ENCODE data around the gene ATN1.

The ATN1 gene

GRCh38 chr12:6957741-6958608, 30.2 kb downstream of the ATN1 start:
- no peak for DNase-seq (ENCODE audit: low spot score)

- DNase-seq (ENCODE audit: low spot score): no peak
These were observed 30.9 kb downstream of the ATN1 start for GRCh38 chr12:6958609-6959057.

GRCh38 chr12:6959058-6959804, 31.5 kb downstream of the ATN1 start:
- peak; percentile 86 for DNase-seq (ENCODE audit: low spot score)

- no peak for DNase-seq (ENCODE audit: low spot score)
These were observed 32.2 kb downstream of the ATN1 start for GRCh38 chr12:6959805-6960592.

- peak; percentile 70 for DNase-seq (ENCODE audit: low spot score)
These were observed 33.0 kb downstream of the ATN1 start for GRCh38 chr12:6960593-6961277.

DNA sequence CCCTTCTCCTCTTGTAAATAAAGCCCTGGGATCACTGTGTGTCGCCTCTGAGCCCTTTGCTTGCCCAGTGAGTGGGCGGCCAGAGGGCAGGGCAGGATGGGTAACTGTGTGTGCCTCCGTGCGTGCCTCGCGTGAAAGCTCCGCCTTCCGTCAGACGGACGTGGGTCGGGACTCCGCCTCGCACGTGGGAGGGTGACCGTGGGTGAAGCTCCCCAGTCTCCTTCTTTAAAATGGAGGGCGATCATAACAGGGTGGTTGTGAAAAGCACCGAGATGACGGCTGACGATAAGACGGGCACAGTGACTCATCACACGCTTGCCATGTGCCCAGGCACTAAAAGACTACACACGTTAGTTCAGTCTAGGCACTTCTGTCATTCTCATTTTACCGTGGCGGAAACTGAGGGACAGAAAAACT, 33.5 kb downstream of the ATN1 start:
- peak; percentile 94 for DNase-seq (ENCODE audit: low spot score)

DNA sequence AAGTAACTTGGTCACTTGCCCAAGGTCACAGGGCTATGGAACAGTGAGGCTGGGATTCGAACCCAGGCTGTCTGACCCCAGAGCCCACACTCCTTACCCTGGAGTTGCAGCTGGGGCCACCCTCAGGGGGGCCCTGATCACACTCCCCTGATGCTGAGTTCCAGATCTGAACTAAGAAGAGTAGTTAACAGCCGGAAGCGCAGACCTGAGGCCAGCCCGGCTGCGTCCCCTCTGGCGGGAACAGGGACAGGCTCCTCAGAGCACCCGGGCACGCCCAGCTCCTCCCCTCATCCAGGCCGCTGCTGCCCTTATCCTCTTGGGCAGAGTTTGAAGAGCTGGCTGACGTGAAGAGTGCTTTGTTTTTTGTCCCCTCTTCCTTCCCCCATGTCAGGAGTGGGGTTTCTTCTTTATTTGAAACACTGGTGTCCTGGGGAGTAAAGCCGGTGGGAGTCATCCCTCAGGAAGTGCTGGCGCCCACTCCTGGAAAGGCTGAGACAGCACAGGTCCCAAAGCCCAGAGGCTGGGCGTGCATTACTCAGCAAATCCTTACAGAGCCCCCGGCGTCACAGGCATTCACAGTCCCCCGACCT, 34.0 kb downstream of the ATN1 start:
- no peak for DNase-seq (ENCODE audit: low spot score)

DNA sequence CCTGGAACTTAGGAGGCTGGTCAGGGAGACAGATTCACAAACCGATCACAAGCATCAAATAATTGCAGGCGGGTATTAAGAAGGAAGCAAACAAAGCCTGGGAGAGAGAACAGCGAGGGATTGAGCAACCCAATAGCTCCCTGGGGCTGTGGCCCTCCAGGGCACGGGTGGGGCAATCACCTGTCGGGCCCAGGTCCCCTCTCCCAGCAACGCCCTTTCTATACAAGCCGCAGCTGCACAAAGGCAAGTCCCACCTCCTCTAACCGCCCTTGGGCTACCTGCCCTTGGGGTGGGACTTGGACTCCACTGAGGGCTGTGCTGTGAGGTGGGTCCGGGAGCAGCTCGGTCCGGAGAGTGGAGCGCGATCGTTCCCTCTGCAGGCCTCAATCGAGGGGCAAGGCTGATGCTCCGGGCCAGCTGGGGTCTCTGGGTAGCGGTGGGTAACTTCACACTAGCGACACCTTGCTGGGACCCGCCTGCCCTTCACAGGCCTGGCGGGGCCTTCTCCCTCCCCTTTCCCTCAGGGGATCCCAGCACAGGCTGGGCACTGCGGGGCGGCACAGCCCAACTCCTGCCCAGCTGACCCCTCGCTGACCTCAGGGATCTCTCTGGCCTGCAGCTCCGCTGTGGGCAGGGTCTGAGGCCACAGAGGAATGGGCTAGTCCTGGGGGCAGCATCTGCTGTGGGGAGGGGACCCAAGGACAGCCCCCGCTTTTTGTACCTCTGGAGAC, 34.7 kb downstream of the ATN1 start:
- DNase-seq (ENCODE audit: low spot score): no peak

DNA sequence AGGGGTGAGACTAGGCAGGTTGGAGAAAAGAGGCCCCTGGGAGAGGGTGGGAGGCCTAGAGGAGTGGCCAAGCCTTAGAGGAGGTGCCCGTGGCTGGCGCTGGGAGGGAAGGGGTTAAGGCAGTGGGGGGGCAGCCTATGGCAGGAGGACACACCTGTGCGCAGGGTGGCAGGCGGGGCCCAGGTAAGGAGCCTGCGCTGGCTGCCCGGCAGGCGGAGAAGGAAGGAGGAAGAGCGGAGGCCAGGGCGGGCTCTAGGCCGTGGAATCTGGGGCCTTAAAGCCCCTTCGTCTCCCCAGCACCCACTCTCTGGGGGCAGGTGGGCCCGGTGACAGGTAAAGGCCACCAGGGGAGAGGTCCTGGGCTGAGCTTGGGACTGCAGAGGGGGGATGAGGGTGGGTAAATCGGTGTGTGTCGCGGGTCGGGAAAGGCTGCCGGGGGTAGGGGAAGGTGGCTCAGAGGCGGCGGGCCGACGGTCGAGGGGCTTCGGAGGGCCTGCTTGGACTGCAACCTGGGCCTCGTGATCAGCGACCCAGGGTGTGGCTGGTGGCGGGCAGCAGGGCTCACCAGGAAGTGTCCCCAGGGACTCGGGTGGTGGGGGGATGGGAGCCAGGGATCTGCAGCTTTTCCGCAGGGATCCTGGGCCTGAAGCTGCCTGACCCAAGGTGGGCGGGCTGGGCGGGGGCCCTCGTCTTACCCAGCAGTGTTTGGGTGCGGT, 35.4 kb downstream of the ATN1 start:
- no peak for DNase-seq (ENCODE audit: low spot score)

GRCh38 chr12:6963791-6964413, 36.1 kb downstream of the ATN1 start:
- no peak for DNase-seq (ENCODE audit: low spot score)

GRCh38 chr12:6964605-6965025, 36.9 kb downstream of the ATN1 start:
- no peak for DNase-seq (ENCODE audit: low spot score)

GRCh38 chr12:6965026-6965661, 37.4 kb downstream of the ATN1 start:
- DNase-seq (ENCODE audit: low spot score): peak; percentile 93

- no peak for DNase-seq (ENCODE audit: low spot score)
These were observed 38.0 kb downstream of the ATN1 start for GRCh38 chr12:6965714-6966113.

DNA sequence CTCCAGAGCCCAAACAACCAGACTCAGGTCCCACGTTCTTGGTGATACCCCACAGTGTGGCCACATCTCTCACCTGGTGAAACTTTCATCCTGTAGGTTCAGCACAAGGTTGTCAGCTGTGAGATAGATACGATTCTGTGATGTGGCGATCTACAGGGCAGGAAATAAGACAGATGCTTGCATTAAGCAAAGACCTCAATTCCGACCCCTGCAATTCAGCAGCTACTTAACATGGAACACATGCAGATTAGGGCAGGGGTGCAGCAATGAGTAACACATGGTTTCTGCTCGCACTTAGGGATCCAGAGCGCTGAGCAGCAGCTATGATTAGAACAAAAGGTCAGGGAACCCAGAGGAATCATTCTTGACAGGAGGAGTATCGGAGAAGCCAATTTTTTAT, 38.6 kb downstream of the ATN1 start:
- DNase-seq (ENCODE audit: low spot score): no peak

DNA sequence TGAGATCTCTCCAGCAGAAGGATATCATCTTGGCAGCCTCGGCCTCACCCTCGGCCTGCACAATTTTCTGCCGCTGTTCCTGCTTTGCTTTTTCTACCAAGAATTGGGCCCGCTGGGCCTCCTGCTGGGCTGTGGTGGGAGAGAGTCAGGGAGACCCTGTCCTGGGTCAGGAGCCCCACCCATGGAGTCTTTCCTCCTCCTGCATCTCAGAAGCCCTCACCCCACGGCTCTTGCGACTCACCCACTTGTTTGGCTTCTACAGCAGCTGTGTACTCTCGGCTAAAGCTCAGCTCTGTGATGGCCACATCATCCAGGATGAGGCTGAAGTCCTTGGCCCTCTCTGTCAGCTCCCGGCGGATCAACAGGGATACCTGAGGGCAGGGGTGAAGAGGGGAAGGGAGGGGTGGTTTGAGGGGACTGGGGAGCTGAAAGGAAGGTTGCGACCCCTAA, 39.9 kb downstream of the ATN1 start:
- DNase-seq (ENCODE audit: low spot score): no peak

DNA sequence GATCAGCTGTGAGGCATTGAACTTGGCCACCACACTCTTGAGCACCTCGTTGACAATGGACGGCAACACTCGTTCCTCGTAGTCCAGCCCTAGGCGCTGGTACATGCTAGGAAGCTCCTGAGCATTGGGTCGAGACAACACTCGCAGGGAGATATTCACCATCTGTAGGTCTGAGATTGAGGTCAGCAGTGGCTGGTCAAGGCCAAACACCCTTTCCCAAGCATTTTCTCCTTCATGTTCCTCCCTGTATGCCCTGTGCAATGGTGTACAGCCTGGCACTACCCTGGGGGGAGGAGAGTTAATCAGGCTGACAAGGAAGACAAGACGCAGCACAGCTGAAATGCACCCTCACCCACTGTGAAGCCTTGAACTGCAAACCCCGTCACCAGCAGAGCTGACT, 40.7 kb downstream of the ATN1 start:
- DNase-seq (ENCODE audit: low spot score): no peak

DNA sequence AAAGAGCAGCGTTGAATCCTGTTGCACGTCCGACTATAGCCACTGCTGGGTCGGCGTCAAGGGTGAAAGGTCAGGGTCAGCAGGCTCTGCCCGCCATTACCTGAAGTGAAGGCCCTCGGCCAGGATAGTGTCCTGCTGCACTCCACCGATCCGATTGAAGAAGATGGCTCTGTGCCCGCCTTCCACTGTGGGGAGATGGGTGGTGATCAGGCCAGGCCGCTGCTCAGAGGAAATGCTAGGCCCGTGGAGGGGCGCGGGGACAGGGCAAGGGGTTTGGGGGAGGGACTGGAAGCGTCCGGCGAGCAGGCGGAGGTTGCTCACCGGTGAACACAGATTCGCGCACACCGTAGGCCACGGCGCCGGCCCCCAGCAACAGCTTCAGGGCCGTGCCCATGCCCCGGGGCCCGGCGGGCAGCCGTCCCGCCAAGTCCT, 42.4 kb downstream of the ATN1 start:
- no peak for DNase-seq (ENCODE audit: low spot score)

- no peak for DNase-seq (ENCODE audit: low spot score)
These were observed 46.4 kb downstream of the ATN1 start for GRCh38 chr12:6974180-6974579.

Data from activated CD4-positive, alpha-beta T cell treated with anti-CD3 and anti-CD28 coated beads, Interleukin-2, Interleukin-4, amounts not matched to agents 100 ng/mL and 50 ng/mL, durations not matched to agents 16 hours and 8 hours (primary cell).